Keratinocyte (primary cell): ENCODE measurements around the gene CARD11.

Experiments
- CTCF ChIP-seq, 3 experiments: IDR thresholded peaks in 1 of 3; conservative IDR thresholded peaks in 1 of 3; optimal IDR thresholded peaks in 1 of 3; 2 replicates in 2 of 3; 3 replicates in 1 of 3; pipeline versions ENCODE3 to v1.5.1; 2011; ENCODE audit warnings: low read length in 3 of 3, mild to moderate bottlenecking in 3 of 3, moderate library complexity in 2 of 3, control low read depth in 1 of 3, inconsistent platforms in 1 of 3; ENCODE audit not compliant: insufficient read depth in 2 of 3; ENCODE audit errors: extremely low read depth in 1 of 3
- EZH2 ChIP-seq: IDR thresholded peaks from one replicate; pipeline ENCODE4 v1.6.1; 2012; ENCODE audit warnings: inconsistent platforms, mild to moderate bottlenecking, low read length, moderate library complexity

GRCh38 chr7:2908103-2908683 lies 135.5 kb downstream of the CARD11 start:
- TF ChIP-seq CTCF (optimal IDR thresholded peaks at IDR 0.05 in 1 of 3, IDR thresholded peaks at IDR 0.05 in 1 of 3, conservative IDR thresholded peaks at IDR 0.05 in 1 of 3; ENCODE audit: extremely low read depth in 1 of 3, insufficient read depth in 2 of 3, low read length in 3 of 3) (no peak), EZH2 (no peak)
